ENCODE results near the gene CCDC170.

Gene CCDC170

GRCh38 chr6:151549790-151550189, 56.0 kb downstream of the CCDC170 start:
- no peak for DNase-seq

GRCh38 chr6:151550618-151551017, 56.8 kb downstream of the CCDC170 start:
- no peak for DNase-seq

- DNase-seq: no peak
Measured at GRCh38 chr6:151551223-151551857, 57.5 kb downstream of the CCDC170 start.

- no peak for DNase-seq
Measured at GRCh38 chr6:151553416-151554165, 59.8 kb downstream of the CCDC170 start.

GRCh38 chr6:151561238-151561637, 67.4 kb downstream of the CCDC170 start:
- no peak for DNase-seq

GRCh38 chr6:151564654-151565053, 70.8 kb downstream of the CCDC170 start:
- DNase-seq: no peak

- DNase-seq: no peak
Measured at GRCh38 chr6:151565940-151566339, 72.1 kb downstream of the CCDC170 start.

GRCh38 chr6:151566557-151566956, 72.7 kb downstream of the CCDC170 start:
- DNase-seq: no peak

- no peak for DNase-seq
Measured at GRCh38 chr6:151576633-151577032, 82.8 kb downstream of the CCDC170 start.

GRCh38 chr6:151577257-151577656, 83.4 kb downstream of the CCDC170 start:
- no peak for DNase-seq

- no peak for DNase-seq
Measured at GRCh38 chr6:151585741-151586140, 91.9 kb downstream of the CCDC170 start.

- DNase-seq: no peak
Measured at GRCh38 chr6:151589667-151590066, 95.8 kb downstream of the CCDC170 start.

GRCh38 chr6:151590742-151591141, 96.9 kb downstream of the CCDC170 start:
- DNase-seq: no peak

GRCh38 chr6:151592449-151593159, 98.8 kb downstream of the CCDC170 start:
- no peak for DNase-seq

- DNase-seq: no peak
Measured at GRCh38 chr6:151609146-151609902, 115.5 kb downstream of the CCDC170 start.

GRCh38 chr6:151610326-151610725, 116.5 kb downstream of the CCDC170 start:
- DNase-seq: no peak

- no peak for DNase-seq
Measured at GRCh38 chr6:151614630-151615029, 120.8 kb downstream of the CCDC170 start.

- no peak for DNase-seq
Measured at GRCh38 chr6:151616091-151616513, 122.3 kb downstream of the CCDC170 start.

- DNase-seq: no peak
Measured at GRCh38 chr6:151616600-151616999, 122.8 kb downstream of the CCDC170 start.

- no peak for DNase-seq
Measured at GRCh38 chr6:151617539-151617938, 123.7 kb downstream of the CCDC170 start.

- DNase-seq: no peak
Measured at GRCh38 chr6:151618717-151619116, 124.9 kb downstream of the CCDC170 start.

- no peak for DNase-seq
Measured at GRCh38 chr6:151620179-151620578, 126.4 kb downstream of the CCDC170 start.

GRCh38 chr6:151624071-151624470, 130.3 kb downstream of the CCDC170 start:
- DNase-seq: no peak
